Endothelial cell of hepatic sinusoid (primary cell): ENCODE results near the gene FBXO3.
"Not testable (repeated sequence)": the region's sequence is repeated elsewhere in the genome, so short reads cannot be mapped to it uniquely, and the experiment has no call there.

ENCODE experiments used
- in situ Hi-C: cut with HindIII; loops from 2 replicates; pipeline ENCODE4 v1.10.0; 2017; ENCODE audit warnings: low sequenced_read_pairs

FBXO3 gene

GRCh38 chr11:33730716-33731115, 43.6 kb downstream of the FBXO3 start:
- in situ Hi-C loops: no loop called here

- in situ Hi-C loops: not testable (repeated sequence)
Observed at GRCh38 chr11:33729072-33729664, 45.2 kb downstream of the FBXO3 start.

GRCh38 chr11:33727539-33727938, 46.8 kb downstream of the FBXO3 start:
- in situ Hi-C loops: not testable (repeated sequence)

- in situ Hi-C loops: no loop called here
Observed at GRCh38 chr11:33725496-33725895, 48.8 kb downstream of the FBXO3 start.

GRCh38 chr11:33724644-33725035, 49.7 kb downstream of the FBXO3 start:
- in situ Hi-C loops: no loop called here

GRCh38 chr11:33723238-33723881, 51.0 kb downstream of the FBXO3 start:
- in situ Hi-C loops: no loop called here

GRCh38 chr11:33722590-33723234, 51.6 kb downstream of the FBXO3 start:
- in situ Hi-C loops: no loop called here

GRCh38 chr11:33721984-33722383, 52.3 kb downstream of the FBXO3 start:
- in situ Hi-C loops: no loop called here

- in situ Hi-C loops: no loop called here
Observed at GRCh38 chr11:33721426-33721825, 52.9 kb downstream of the FBXO3 start.

GRCh38 chr11:33719587-33719986, 54.7 kb downstream of the FBXO3 start:
- in situ Hi-C loops: no loop called here

GRCh38 chr11:33718440-33718839, 55.9 kb downstream of the FBXO3 start:
- in situ Hi-C loops: no loop called here

GRCh38 chr11:33716243-33716642, 58.1 kb downstream of the FBXO3 start:
- in situ Hi-C loops: no loop called here

GRCh38 chr11:33713856-33714398, 60.4 kb downstream of the FBXO3 start:
- in situ Hi-C loops: no loop called here

GRCh38 chr11:33713151-33713855, 61.0 kb downstream of the FBXO3 start:
- in situ Hi-C loops: no loop called here

- in situ Hi-C loops: no loop called here
Observed at GRCh38 chr11:33712436-33712835, 61.9 kb downstream of the FBXO3 start.

- in situ Hi-C loops: no loop called here
Observed at GRCh38 chr11:33709466-33709865, 64.9 kb downstream of the FBXO3 start.

- in situ Hi-C loops: no loop called here
Observed at GRCh38 chr11:33708985-33709384, 65.3 kb downstream of the FBXO3 start.

- in situ Hi-C loops: not testable (repeated sequence)
Observed at GRCh38 chr11:33707831-33708230, 66.5 kb downstream of the FBXO3 start.

GRCh38 chr11:33706966-33707365, 67.4 kb downstream of the FBXO3 start:
- in situ Hi-C loops: no loop called here

GRCh38 chr11:33706546-33706945, 67.8 kb downstream of the FBXO3 start:
- in situ Hi-C loops: no loop called here

- in situ Hi-C loops: no loop called here
Observed at GRCh38 chr11:33704240-33705002, 69.9 kb downstream of the FBXO3 start.
